ENCODE results near the gene ZSWIM1. TPM values are rescaled to one million over a fixed set of nuclear protein-coding genes. Genes with fewer than 3 reads are reported as not detected.
A peak's percentile ranks its signal among the peaks of the same experiment; 100 is the strongest.

ZSWIM1 gene
- total and polyA plus RNA-seq, 2 of the 13 experiments (the other 11 are each of a cell fraction or from before 2014, with no cell fraction given) = 9.5 to 11.7 TPM

- Histone ChIP-seq H3K4me3 (replicated peaks in 1 of 3; ENCODE audit: insufficient read depth in 1 of 3, low read depth in 2 of 3, low read length in 3 of 3) (no peak overlapping the region), H3K79me2 (ENCODE audit: insufficient read depth, low read length) (no peaks in the 10 kb centered on the region), H3K9ac (ENCODE audit: insufficient read depth, low read depth, low read length) (no peak overlapping the region), H2AFZ (ENCODE audit: low read length) (no peak overlapping the region), H3K27me3 (ENCODE audit: control insufficient read depth in 1 of 2, insufficient read depth in 2 of 2, low read length in 2 of 2) (no peaks in the 10 kb centered on the region; a peak in 1 of 5 replicates), H3K4me1 (ENCODE audit: insufficient read depth, low read length) (peaks cover 68% of the 10 kb centered on the region), H3K27ac (ENCODE audit: extremely low read length, insufficient read depth, low read length) (no peak overlapping the region), H3K36me3 (replicated peaks in 1 of 2; ENCODE audit: control insufficient read depth in 1 of 2, insufficient read depth in 2 of 2, low read length in 2 of 2) (no peaks in the 10 kb centered on the region), H3K4me2 (ENCODE audit: low read depth, low read length) (no peak overlapping the region), H4K20me1 (ENCODE audit: insufficient read depth, low read length) (no peaks in the 10 kb centered on the region), H3K9me3 (ENCODE audit: low read length) (no peaks in the 10 kb centered on the region)
- ChIA-PET POLR2A (interaction anchor here (5.6 to 8.8 kb wide), 2 partner anchors 12 to 15 kb away, joined by 62 to 164 read pairs; partner anchors contain the start of genes CTSA and NEURL2), CTCF (ENCODE audit: low intra/inter-chr PET ratio, low total read pairs) (no interaction called here)
- in situ Hi-C loops (cut with HindIII; ENCODE audit: extremely low pct_ligation_motif_present, low pct_unique_long_range_greater_than_20kb) = no loop called here
- no peak for DNase-seq (ENCODE audit: low spot score)
- no peak for ATAC-seq
- intact Hi-C loops (cut with micrococcal nuclease; ENCODE audit: unreplicated experiment) = no loop called here
- WGBS (ENCODE audit: low lambda C conversion rate) = 87% methylated on average over 17 of the region's 17 CpGs
- TF ChIP-seq ZNF274 (CRISPR knock-in tag; IDR thresholded peaks at IDR 0.05) (0 out of 2 replicates have a peak, but pooled peaks have one; percentile 7), DRAP1 (CRISPR knock-in tag; IDR thresholded peaks at IDR 0.05) (no peak), KDM5B (CRISPR knock-in tag; IDR thresholded peaks at IDR 0.05; ENCODE audit: borderline replicate concordance) (peak; percentile 32; the same call in 1 of the 2 replicates), HNRNPLL (IDR thresholded peaks at IDR 0.05; ENCODE audit: low read depth, low read length, poor library complexity, severe bottlenecking) (peak; percentile 22)
- BruUV-seq (replicated peaks) = no TSS peak
- FAIRE-seq = no peak
These were observed 26.4 kb downstream of the ZSWIM1 start for GRCh38 chr20:45907219-45907948.

- CTCF ChIA-PET (ENCODE audit: low intra/inter-chr PET ratio, low total read pairs) = no interaction called here
- Histone ChIP-seq H3K4me2 (ENCODE audit: low read depth, low read length) (no peak overlapping the region), H2AFZ (ENCODE audit: low read length) (no peak overlapping the region), H3K36me3 (replicated peaks in 1 of 2; ENCODE audit: control insufficient read depth in 1 of 2, insufficient read depth in 2 of 2, low read length in 2 of 2) (no peaks in the 10 kb centered on the region), H3K9me3 (ENCODE audit: low read length) (no peaks in the 10 kb centered on the region), H3K79me2 (ENCODE audit: insufficient read depth, low read length) (no peaks in the 10 kb centered on the region), H3K27me3 (ENCODE audit: control insufficient read depth in 1 of 2, insufficient read depth in 2 of 2, low read length in 2 of 2) (no peaks in the 10 kb centered on the region; a peak in 1 of 5 replicates), H4K20me1 (ENCODE audit: insufficient read depth, low read length) (no peaks in the 10 kb centered on the region), H3K27ac (ENCODE audit: extremely low read length, insufficient read depth, low read length) (no peak overlapping the region), H3K4me3 (replicated peaks in 1 of 3; ENCODE audit: insufficient read depth in 1 of 3, low read depth in 2 of 3, low read length in 3 of 3) (no peak overlapping the region), H3K4me1 (ENCODE audit: insufficient read depth, low read length) (peaks cover 70% of the 10 kb centered on the region), H3K9ac (ENCODE audit: insufficient read depth, low read depth, low read length) (no peak overlapping the region)
- POLR2A ChIA-PET = interaction anchor here (2.7 to 8.8 kb wide), 4 partner anchors 12 to 26 kb away, joined by 58 to 164 read pairs (median 63); partner anchors contain the start of genes CTSA, NEURL2 and PCIF1
- in situ Hi-C loops (cut with HindIII; ENCODE audit: extremely low pct_ligation_motif_present, low pct_unique_long_range_greater_than_20kb) (no loop called here), intact Hi-C loops (cut with micrococcal nuclease; ENCODE audit: unreplicated experiment) (loop anchor here (2.0 kb wide), 1 partner anchor 17 kb away; no protein-coding TSS in a partner anchor)
- WGBS (ENCODE audit: low lambda C conversion rate) = 95% methylated on average over 2 of the region's 2 CpGs
- no peak for DNase-seq (ENCODE audit: low spot score)
- no peak for ATAC-seq
- no TSS peak for BruUV-seq (replicated peaks)
- no peak for FAIRE-seq
- TF ChIP-seq ZNF446 (CRISPR knock-in tag; IDR thresholded peaks at IDR 0.05) = 0 out of 2 replicates have a peak, but pooled peaks have one; percentile 1
- peak; percentile 94 for TF ChIP-seq ZFP36 (IDR thresholded peaks at IDR 0.05; ENCODE audit: borderline replicate concordance, low read depth, low read length, partially characterized antibody)
- no peak for TF ChIP-seq NAIF1 (CRISPR knock-in tag; IDR thresholded peaks at IDR 0.05; ENCODE audit: borderline replicate concordance)
- TF ChIP-seq TFE3 (CRISPR knock-in tag; IDR thresholded peaks at IDR 0.05) = no peak
- TF ChIP-seq UBTF (CRISPR knock-in tag; IDR thresholded peaks at IDR 0.05) = no peak
- TF ChIP-seq ZMYM3 (CRISPR knock-in tag; IDR thresholded peaks at IDR 0.05) = 0 out of 2 replicates have a peak, but pooled peaks have one; percentile 15
These were observed 27.1 kb downstream of the ZSWIM1 start for GRCh38 chr20:45908084-45908483.
